H1 (cell line): ENCODE measurements around the gene BPHL. TPM values are rescaled to one million over a fixed set of nuclear protein-coding genes. Genes with fewer than 3 reads are reported as not detected.

Experiments used
- CTCF ChIA-PET: fragments of 300-600 bp; sonication (Branson Sonifier 250); formaldehyde crosslinking; loops from one replicate; lab custom pipeline; 2021; ENCODE audit not compliant: partially characterized antibody; lab: Charles Lee
- POLR2A ChIA-PET: fragments of 300-600 bp; sonication (Branson Sonifier 250); formaldehyde crosslinking; loops from one replicate; lab custom pipeline; 2021; ENCODE audit warnings: inconsistent platforms; ENCODE audit not compliant: partially characterized antibody; lab: Charles Lee
- DNase-seq, 2 experiments: peaks; one replicate each; pipeline versions ENCODE4 v3.0.0 to v3.0.0-alpha.2; 2010 to 2022; ENCODE audit warnings: low spot score in 2 of 2, low read depth in 1 of 2, mixed read lengths in 1 of 2
- FAIRE-seq: peaks from 2 replicates; lab custom pipeline; 2011; peaks lifted over from hg19 to GRCh38; lab: Jason Lieb, UNC
- H2AFZ ChIP-seq: 2 replicates; pipeline ENCODE4 v1.8.1; 2012; ENCODE audit warnings: low read length, inconsistent platforms
- H2AK5ac ChIP-seq: 2 replicates; pipeline ENCODE4 v1.6.1; 2013; ENCODE audit warnings: low read depth, low read length
- H2BK120ac ChIP-seq: replicated peaks from 2 replicates; pipeline ENCODE3; 2013; ENCODE audit warnings: low read depth, low read length, inconsistent platforms
- H2BK12ac ChIP-seq: 2 replicates; pipeline ENCODE4 v1.6.1; 2013; ENCODE audit warnings: low read depth, low read length
- H2BK15ac ChIP-seq: 2 replicates; pipeline ENCODE4 v1.6.1; 2013; ENCODE audit warnings: low read length
- H2BK20ac ChIP-seq: 2 replicates; pipeline ENCODE4 v1.6.1; 2013; ENCODE audit warnings: low read length
- H2BK5ac ChIP-seq: 2 replicates; pipeline ENCODE4 v1.6.1; 2013; ENCODE audit warnings: low read depth, low read length
- H3K14ac ChIP-seq: 2 replicates; pipeline ENCODE4 v1.6.1; 2013; ENCODE audit warnings: inconsistent platforms; ENCODE audit not compliant: insufficient read length
- H3K18ac ChIP-seq: 2 replicates; pipeline ENCODE4 v1.6.1; 2013; ENCODE audit warnings: low read length; ENCODE audit errors: extremely low read depth
- H3K23ac ChIP-seq: 2 replicates; pipeline ENCODE4 v1.6.1; 2013; ENCODE audit warnings: inconsistent platforms; ENCODE audit not compliant: insufficient read length
- H3K23me2 ChIP-seq: 2 replicates; pipeline ENCODE4 v1.6.1; 2013; ENCODE audit warnings: low read depth, low read length
- H3K27ac ChIP-seq: 2 replicates; pipeline ENCODE4 v1.6.1; 2011; ENCODE audit warnings: low read depth, low read length, inconsistent platforms
- H3K27me3 ChIP-seq, 4 experiments: replicated peaks in 1 of 4; 1 replicate in 1 of 4; 2 replicates in 3 of 4; pipeline versions ENCODE4 v1.6.1 to v1.8.1; 2011 to 2013; ENCODE audit warnings: low read length in 3 of 4, mild to moderate bottlenecking in 3 of 4, inconsistent platforms in 2 of 4, mixed read lengths in 2 of 4, moderate library complexity in 1 of 4; ENCODE audit not compliant: control insufficient read depth in 3 of 4, insufficient read depth in 3 of 4; ENCODE audit errors: extremely low read depth in 1 of 4
- H3K36me3 ChIP-seq, 4 experiments: 2 replicates each; pipeline versions ENCODE4 v1.6.1 to v1.8.1; 2011 to 2013; ENCODE audit warnings: mild to moderate bottlenecking in 4 of 4, low read length in 3 of 4, moderate library complexity in 2 of 4, control low read depth in 1 of 4, inconsistent platforms in 1 of 4; ENCODE audit not compliant: insufficient read depth in 4 of 4, control insufficient read depth in 2 of 4
- H3K4ac ChIP-seq: replicated peaks from 2 replicates; pipeline ENCODE3; 2013; ENCODE audit warnings: low read length, low read depth, mixed read lengths, inconsistent platforms; ENCODE audit not compliant: insufficient read length
- H3K4me1 ChIP-seq, 4 experiments: replicated peaks in 1 of 4; 1 replicate in 1 of 4; 2 replicates in 3 of 4; pipeline versions ENCODE4 v1.6.1 to v1.8.1; 2011 to 2013; ENCODE audit warnings: low read length in 3 of 4, inconsistent platforms in 2 of 4, mixed read lengths in 1 of 4; ENCODE audit not compliant: insufficient read depth in 4 of 4, control insufficient read depth in 3 of 4
- H3K4me2 ChIP-seq, 2 experiments: 2 replicates each; pipeline versions ENCODE4 v1.6.1 to v1.8.1; 2011 to 2013; ENCODE audit warnings: low read depth in 2 of 2, low read length in 2 of 2, control low read depth in 1 of 2, inconsistent platforms in 1 of 2, mild to moderate bottlenecking in 1 of 2; ENCODE audit not compliant: insufficient read depth in 1 of 2
- H3K4me3 ChIP-seq, 4 experiments: fragments of 200-600, 300-600 bp in 1 of 4; sonication (generic), shearing (Covaris generic), sonication (Bioruptor Twin) in 1 of 4; 2 replicates each; pipeline versions ENCODE4 v1.5.1 to v1.8.1; 2011 to 2016; ENCODE audit warnings: low read length in 4 of 4, low read depth in 3 of 4, control low read depth in 2 of 4, inconsistent platforms in 2 of 4, mild to moderate bottlenecking in 2 of 4, mixed read lengths in 1 of 4, moderate library complexity in 1 of 4; ENCODE audit not compliant: insufficient read depth in 2 of 4; ENCODE audit errors: extremely low read depth in 1 of 4
- H3K56ac ChIP-seq: replicated peaks from 2 replicates; pipeline ENCODE3; 2013; ENCODE audit warnings: low read depth, mild to moderate bottlenecking, mixed read lengths, low read length, inconsistent platforms; ENCODE audit not compliant: insufficient read length
- H3K79me1 ChIP-seq: 2 replicates; pipeline ENCODE4 v1.6.1; 2013; ENCODE audit warnings: low read depth, low read length, control low read depth
- H3K79me2 ChIP-seq, 2 experiments: 2 replicates each; pipeline versions ENCODE4 v1.6.1 to v1.8.1; 2012 to 2013; ENCODE audit warnings: low read length in 2 of 2, mild to moderate bottlenecking in 2 of 2, inconsistent platforms in 1 of 2; ENCODE audit not compliant: insufficient read depth in 2 of 2, control insufficient read depth in 1 of 2
- H3K9ac ChIP-seq, 4 experiments: replicated peaks in 1 of 4; 1 replicate in 1 of 4; 2 replicates in 3 of 4; pipeline versions ENCODE4 v1.6.1 to v1.8.1; 2011 to 2013; ENCODE audit warnings: low read depth in 3 of 4, low read length in 3 of 4, control low read depth in 2 of 4, mild to moderate bottlenecking in 2 of 4, moderate library complexity in 2 of 4, inconsistent platforms in 1 of 4; ENCODE audit errors: extremely low read depth in 1 of 4
- H3K9me3 ChIP-seq, 2 experiments: 2 replicates each; pipeline versions ENCODE4 v1.6.1 to v1.8.1; 2012 to 2013; ENCODE audit warnings: mild to moderate bottlenecking in 2 of 2, moderate library complexity in 2 of 2, control low read depth in 1 of 2, inconsistent platforms in 1 of 2, low read depth in 1 of 2, low read length in 1 of 2, mixed read lengths in 1 of 2; ENCODE audit not compliant: insufficient read depth in 2 of 2
- H4K20me1 ChIP-seq, 2 experiments: replicated peaks in 1 of 2; 2 replicates each; pipeline versions ENCODE3 to v1.8.1; 2011 to 2013; ENCODE audit warnings: inconsistent platforms in 2 of 2, low read length in 2 of 2, mild to moderate bottlenecking in 1 of 2; ENCODE audit not compliant: insufficient read depth in 2 of 2, control insufficient read depth in 1 of 2
- H4K5ac ChIP-seq: 2 replicates; pipeline ENCODE4 v1.6.1; 2013; ENCODE audit warnings: low read length, low read depth, mixed read lengths, inconsistent platforms; ENCODE audit not compliant: insufficient read length
- H4K8ac ChIP-seq: 2 replicates; pipeline ENCODE4 v1.8.0; 2013; ENCODE audit warnings: mild to moderate bottlenecking, moderate library complexity, low read length, inconsistent platforms; ENCODE audit not compliant: insufficient read depth; ENCODE audit errors: extremely low read depth
- H4K91ac ChIP-seq: replicated peaks from 2 replicates; pipeline ENCODE3; 2013; ENCODE audit warnings: low read length, mixed read lengths, inconsistent platforms; ENCODE audit not compliant: insufficient read length
- ASH2L ChIP-seq: fragments of 200-600, 300-600 bp; sonication (generic); IDR thresholded peaks from one replicate; pipeline ENCODE4 v1.7.1; 2017; ENCODE audit warnings: low read length
- CBX8 ChIP-seq: fragments of 300-800, 300-1000 bp; sonication (generic); IDR thresholded peaks from 2 replicates; pipeline ENCODE4 v1.7.1; 2016; ENCODE audit warnings: low read depth, low read length, borderline replicate concordance
- CEBPB ChIP-seq: IDR thresholded peaks from 2 replicates; pipeline ENCODE4 v1.6.1; 2012; ENCODE audit warnings: low read depth, low read length
- CTBP2 ChIP-seq: IDR thresholded peaks from 2 replicates; pipeline ENCODE4 v1.7.0; 2011; ENCODE audit warnings: borderline replicate concordance, mild to moderate bottlenecking, moderate library complexity, mixed read lengths, low read length; ENCODE audit not compliant: insufficient read depth, insufficient read length
- EP300 ChIP-seq, 2 experiments: IDR thresholded peaks; 1 replicate in 1 of 2; 2 replicates in 1 of 2; pipeline ENCODE4 v1.6.1; 2011 to 2012; ENCODE audit warnings: low read depth in 2 of 2, low read length in 2 of 2, mild to moderate bottlenecking in 2 of 2, borderline replicate concordance in 1 of 2, inconsistent platforms in 1 of 2, moderate library complexity in 1 of 2
- GTF2F1 ChIP-seq: IDR thresholded peaks from 2 replicates; pipeline ENCODE4 v1.6.1; 2012; ENCODE audit warnings: low read depth, low read length, improper control_type of control experiment, borderline replicate concordance
- JUN ChIP-seq: IDR thresholded peaks from 2 replicates; pipeline ENCODE4 v1.6.1; 2011; ENCODE audit warnings: low read depth, mild to moderate bottlenecking, improper control_type of control experiment, low read length
- SIRT6 ChIP-seq: IDR thresholded peaks from one replicate; pipeline ENCODE4 v1.7.1; 2012; ENCODE audit warnings: low read length, inconsistent platforms
- SIX5 ChIP-seq: IDR thresholded peaks from 2 replicates; pipeline ENCODE4 v1.6.1; 2011; ENCODE audit warnings: mild to moderate bottlenecking, low read depth, low read length
- SP1 ChIP-seq: IDR thresholded peaks from 2 replicates; pipeline ENCODE4 v1.6.1; 2011; ENCODE audit warnings: low read depth, low read length
- SP4 ChIP-seq: IDR thresholded peaks from 2 replicates; pipeline ENCODE4 v1.6.1; 2012; ENCODE audit warnings: low read length, inconsistent platforms
- WGBS, 2 experiments: shearing (Covaris generic) in 1 of 2; methylation state at CpG; one replicate each; pipeline versions ENCODE4 v1.1.6 to v1.1.7; 2013 to 2015; ENCODE audit warnings: low lambda C conversion rate in 2 of 2, mixed read lengths in 2 of 2, inconsistent platforms in 1 of 2, low coverage in 1 of 2, missing lambda C conversion rate in 1 of 2; ENCODE audit not compliant: insufficient replicate concordance in 2 of 2, insufficient coverage in 1 of 2, insufficient read length in 1 of 2; ENCODE audit errors: extremely low coverage in 1 of 2, missing lambda C conversion rate in 1 of 2; 5-methylcytosine and 5-hydroxymethylcytosine counted together
- polyA plus RNA-seq, 7 experiments: library from polyadenylated mRNA; depleted of rRNA in 3 of 7; stranded (reverse) in 5 of 7; unstranded in 2 of 7; fragments of >200 nt in 5 of 7; fragments of 200-250 nt in 2 of 7; gene quantifications; 1 replicate in 5 of 7; 2 replicates in 1 of 7; 4 replicates in 1 of 7; pipeline versions ENCODE4 v1.2.1 to v1.2.3, GENCODE V29; 2011 to 2013; ENCODE audit warnings: missing spikeins in 2 of 7, mixed read lengths in 2 of 7
- total RNA-seq: library from RNA; stranded (reverse); fragmentation: NEBNext Ultra II Directional; extraction: Animal tissue kit (Norgen Biotek cat#: 25700); gene quantifications from 2 replicates; pipeline ENCODE4 v1.2.1, GENCODE V29; 2021

BPHL gene
- total and polyA plus RNA-seq, 2 of the 8 experiments (the other 6 are each of a cell fraction or from before 2014, with no cell fraction given): 24.4 to 36.4 TPM

DNA sequence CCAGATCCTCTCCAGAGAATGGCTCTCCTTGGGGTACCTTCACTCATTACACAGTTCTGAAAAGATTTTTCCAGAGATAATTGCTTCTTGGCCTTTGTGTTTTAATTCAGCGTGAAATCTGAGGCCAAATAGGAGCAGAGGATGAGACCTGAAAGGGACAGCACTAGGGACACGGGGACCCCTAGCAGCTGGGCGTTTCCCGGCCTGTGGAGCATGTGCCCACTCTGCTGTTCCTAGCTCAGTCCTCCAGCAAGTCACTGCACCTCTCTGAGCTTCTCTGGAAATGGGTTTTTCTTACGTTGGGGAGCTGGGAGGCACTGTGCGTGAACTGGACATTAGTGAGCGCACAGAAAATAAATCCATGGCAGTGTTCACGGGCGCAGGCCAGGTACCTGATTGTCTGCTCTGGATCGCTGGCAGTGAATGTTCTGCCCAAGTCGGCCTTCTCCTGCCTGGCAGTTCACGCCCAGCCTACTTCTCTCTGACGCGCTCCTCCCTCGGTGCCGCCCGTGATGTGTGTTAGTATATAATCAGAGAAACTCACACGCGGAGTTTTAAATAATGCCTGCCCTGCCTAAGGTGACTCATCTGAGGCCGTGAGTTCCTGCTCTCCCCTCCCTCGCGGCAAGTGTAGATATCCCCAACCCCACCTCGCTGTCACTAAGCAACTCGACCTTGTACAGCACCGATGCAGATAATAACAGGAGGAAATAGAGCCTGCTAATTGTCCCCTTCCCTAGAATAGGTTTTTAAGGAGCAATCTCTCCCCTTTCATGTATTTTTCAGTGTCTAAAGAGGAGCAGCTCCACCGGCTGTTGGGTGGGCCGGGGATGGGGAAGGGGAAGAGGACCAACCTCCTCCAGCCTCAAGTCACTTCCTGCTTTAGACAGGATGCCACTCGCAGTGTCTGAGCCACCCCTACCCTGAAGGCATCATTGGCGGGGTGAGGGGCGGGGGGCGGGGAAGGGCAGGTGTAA lies 41.6 kb downstream of the BPHL start:
- no peak overlapping the region; the same call in 1 of the 2 replicates for H2BK20ac ChIP-seq
- no peak overlapping the region for H2BK120ac ChIP-seq
- H3K9me3 ChIP-seq: no peaks in the 10 kb centered on the region
- no peak overlapping the region for H4K5ac ChIP-seq
- 78% methylated on average over 26 of the region's 31 CpGs; no CpG with 5 or more reads in 1 of the 2 experiments for WGBS, 2 experiments
- H3K4me1 ChIP-seq: peaks cover 9 to 31% (median 19%) of the 10 kb centered on the region in 4 experiments
- peaks cover 2 to 8% (median 4%) of the 10 kb centered on the region in 4 experiments; a peak in 6 of 8 replicates for H3K36me3 ChIP-seq
- H3K4me2 ChIP-seq: peak overlapping the region in 1 of 2 experiments; percentile 35; a peak in 2 of 4 replicates
- no peak for DNase-seq
- no peak overlapping the region for H3K4me3 ChIP-seq
- POLR2A ChIA-PET: interaction anchor here (0.6 to 4.3 kb wide), 11 partner anchors 11 to 92 kb away, joined by 3 to 24 read pairs (median 5); no protein-coding TSS in a partner anchor
- no peak overlapping the region for H3K4ac ChIP-seq
- H2BK12ac ChIP-seq: peak overlapping the region; percentile 95
- H3K18ac ChIP-seq: no peak overlapping the region; the same call in 1 of the 2 replicates
- peaks cover 0 to 8% of the 10 kb centered on the region in 2 experiments; a peak in 2 of 4 replicates for H3K79me2 ChIP-seq
- FAIRE-seq: no peak
- H3K56ac ChIP-seq: no peak overlapping the region
- no peak overlapping the region for H3K14ac ChIP-seq
- H4K8ac ChIP-seq: no peak overlapping the region
- no peaks in the 10 kb centered on the region for H3K27me3 ChIP-seq
- H3K79me1 ChIP-seq: no peaks in the 10 kb centered on the region
- no peak overlapping the region for H3K23ac ChIP-seq
- H2AK5ac ChIP-seq: peak overlapping the region; percentile 96; the same call in 1 of the 2 replicates
- peak overlapping the region; percentile 73; the same call in 1 of the 2 replicates for H2BK5ac ChIP-seq
- H4K91ac ChIP-seq: no peak overlapping the region
- H2BK15ac ChIP-seq: 0 out of 2 replicates have a peak overlapping the region, but pooled peaks have one; percentile 29
- H3K9ac ChIP-seq: no peak overlapping the region; a peak in 1 of 7 replicates
- CTCF ChIA-PET: interaction anchor here (0.9 to 2.6 kb wide), 6 partner anchors 10 to 92 kb away, joined by 3 to 18 read pairs (median 4); no protein-coding TSS in a partner anchor
- H3K27ac ChIP-seq: no peak overlapping the region
- H4K20me1 ChIP-seq: peaks cover 2 to 5% of the 10 kb centered on the region in 2 experiments
- no peak overlapping the region for H2AFZ ChIP-seq
- H3K23me2 ChIP-seq: peaks cover 13% of the 10 kb centered on the region
- TF ChIP-seq SP4: no peak
- no peak for TF ChIP-seq SIRT6
- TF ChIP-seq GTF2F1: no peak
- TF ChIP-seq ASH2L: no peak
- no peak for TF ChIP-seq CBX8
- TF ChIP-seq SP1: no peak
- TF ChIP-seq CTBP2: no peak
- TF ChIP-seq CEBPB: no peak
- TF ChIP-seq EP300 (IDR thresholded peaks at IDR 0.05; ENCODE audit: borderline replicate concordance in 1 of 2, low read depth in 2 of 2, low read length in 2 of 2): no peak
- TF ChIP-seq JUN: no peak
- no peak for TF ChIP-seq SIX5
